HepG2 (cell line): ENCODE measurements around the gene TMEM269. TPM values are rescaled to one million over a fixed set of nuclear protein-coding genes. Genes with fewer than 3 reads are reported as not detected.

Source experiments
- ATAC-seq: fragments of 200-7000 bp; cut with Tn5 transposase; 3 replicates; pipeline ENCODE4 v1.9.1; 2020; ENCODE audit warnings: mild to moderate bottlenecking, moderate library complexity
- BruUV-seq: library from RNA; stranded (reverse); fragments of 400-500 nt; replicated peaks from 2 replicates; lab custom pipeline; 2021; lab: Mats Ljungman, UMichigan
- CTCF ChIA-PET: fragments of 300-600 bp; formaldehyde crosslinking; extraction: SDS; loops from one replicate; lab custom pipeline; 2021; ENCODE audit warnings: low total read pairs, inconsistent platforms, low intra/inter-chr PET ratio; lab: Yijun Ruan, JAX
- POLR2A ChIA-PET: fragments of 350-600 bp; sonication (Branson Sonifier 250); formaldehyde crosslinking; loops from one replicate; lab custom pipeline; 2020; ENCODE audit warnings: antibody characterized with exemption, inconsistent platforms; lab: Yijun Ruan, JAX
- DNase-seq: peaks from one replicate; pipeline ENCODE4 v3.0.0-alpha.2; 2015; ENCODE audit warnings: low spot score
- FAIRE-seq: peaks from 3 replicates; lab custom pipeline; 2011; peaks lifted over from hg19 to GRCh38; lab: Jason Lieb, UNC
- H2AFZ ChIP-seq: one replicate; pipeline ENCODE4 v1.6.1; 2011; ENCODE audit warnings: low read length, inconsistent platforms
- H3K27ac ChIP-seq: fragments of 300-600 bp; 3 replicates; pipeline ENCODE4 v1.8.0; 2011; ENCODE audit warnings: mixed run types, mild to moderate bottlenecking, mixed read lengths, low read length, inconsistent platforms; ENCODE audit not compliant: insufficient read depth; ENCODE audit errors: extremely low read length
- H3K27me3 ChIP-seq, 2 experiments: fragments of 200-600 bp in 1 of 2; 2 replicates in 1 of 2; 3 replicates in 1 of 2; pipeline versions ENCODE4 v1.6.0 to v1.8.0; 2011; ENCODE audit warnings: low read length in 2 of 2, mild to moderate bottlenecking in 2 of 2, moderate library complexity in 2 of 2, inconsistent platforms in 1 of 2; ENCODE audit not compliant: insufficient read depth in 2 of 2, control insufficient read depth in 1 of 2
- H3K36me3 ChIP-seq, 2 experiments: fragments of 200-600 bp in 1 of 2; replicated peaks in 1 of 2; 2 replicates in 1 of 2; 3 replicates in 1 of 2; pipeline versions ENCODE4 v1.5.1 to v1.8.0; 2011; ENCODE audit warnings: low read length in 2 of 2, inconsistent platforms in 1 of 2; ENCODE audit not compliant: insufficient read depth in 2 of 2, control insufficient read depth in 1 of 2
- H3K4me1 ChIP-seq: 2 replicates; pipeline ENCODE4 v1.5.1; 2012; ENCODE audit warnings: low read length, inconsistent platforms; ENCODE audit not compliant: insufficient read depth
- H3K4me2 ChIP-seq: 2 replicates; pipeline ENCODE4 v1.6.0; 2011; ENCODE audit warnings: low read depth, low read length, inconsistent platforms
- H3K4me3 ChIP-seq, 3 experiments: fragments of 200-600 bp in 1 of 3; sonication (generic), shearing (Covaris generic) in 1 of 3; replicated peaks in 1 of 3; 2 replicates each; pipeline ENCODE4 v1.5.1; 2011 to 2016; ENCODE audit warnings: low read length in 3 of 3, inconsistent platforms in 2 of 3, low read depth in 2 of 3, mild to moderate bottlenecking in 2 of 3, control low read depth in 1 of 3, mixed read lengths in 1 of 3; ENCODE audit not compliant: insufficient read depth in 1 of 3
- H3K79me2 ChIP-seq: one replicate; pipeline ENCODE4 v1.6.1; 2011; ENCODE audit warnings: low read length, inconsistent platforms; ENCODE audit not compliant: insufficient read depth
- H3K9ac ChIP-seq: 2 replicates; pipeline ENCODE4 v1.6.0; 2011; ENCODE audit warnings: mild to moderate bottlenecking, low read depth, low read length, inconsistent platforms; ENCODE audit not compliant: insufficient read depth
- H3K9me3 ChIP-seq: 2 replicates; pipeline ENCODE4 v1.5.1; 2012; ENCODE audit warnings: mild to moderate bottlenecking, low read length
- H4K20me1 ChIP-seq: 2 replicates; pipeline ENCODE4 v1.6.0; 2011; ENCODE audit warnings: inconsistent platforms, mild to moderate bottlenecking, low read length, moderate library complexity; ENCODE audit not compliant: insufficient read depth
- KAT7 ChIP-seq: IDR thresholded peaks from 2 replicates; pipeline ENCODE4 v1.6.1; 2018; ENCODE audit warnings: borderline replicate concordance, missing compliant biosample characterization
- KLF12 ChIP-seq: sonication (generic); formaldehyde crosslinking; IDR thresholded peaks from 2 replicates; pipeline ENCODE4 v1.4.0; 2020; ENCODE audit warnings: missing genetic modification reagents, borderline replicate concordance
- MAFF ChIP-seq: IDR thresholded peaks from 2 replicates; pipeline ENCODE4 v1.6.1; 2011; ENCODE audit warnings: low read depth, low read length, improper control_type of control experiment
- MAFK ChIP-seq, 2 experiments: IDR thresholded peaks in 1 of 2; conservative IDR thresholded peaks in 1 of 2; 2 replicates each; pipeline ENCODE4 v1.6.1; 2011; ENCODE audit warnings: improper control_type of control experiment in 2 of 2, low read length in 2 of 2
- NFE2 ChIP-seq: sonication (generic); formaldehyde crosslinking; IDR thresholded peaks from 2 replicates; pipeline ENCODE4 v1.4.0; 2020; ENCODE audit warnings: missing genetic modification reagents
- NFE2L2 ChIP-seq: fragments of 150-350 bp; IDR thresholded peaks from 2 replicates; pipeline ENCODE4 v1.6.1; 2014; ENCODE audit warnings: low read length
- NR0B2 ChIP-seq: sonication (generic); formaldehyde crosslinking; IDR thresholded peaks from 2 replicates; pipeline ENCODE4 v1.4.0; 2020; ENCODE audit warnings: mild to moderate bottlenecking, missing genetic modification reagents
- TBL1XR1 ChIP-seq: fragments of 150-350 bp; IDR thresholded peaks from 2 replicates; pipeline ENCODE4 v1.6.1; 2014; ENCODE audit warnings: borderline replicate concordance, low read length; ENCODE audit not compliant: partially characterized antibody
- TOE1 ChIP-seq: sonication (generic); formaldehyde crosslinking; IDR thresholded peaks from 2 replicates; pipeline ENCODE4 v1.4.0; 2020; ENCODE audit warnings: mild to moderate bottlenecking, missing genetic modification reagents
- WIZ ChIP-seq: sonication (generic); formaldehyde crosslinking; IDR thresholded peaks from 2 replicates; pipeline ENCODE4 v1.5.1; 2020; ENCODE audit warnings: mild to moderate bottlenecking, missing genetic modification reagents
- ZFP62 ChIP-seq: sonication (generic); formaldehyde crosslinking; IDR thresholded peaks from 2 replicates; pipeline ENCODE4 v1.4.0; 2020; ENCODE audit warnings: missing genetic modification reagents
- ZMYM3 ChIP-seq: sonication (generic); formaldehyde crosslinking; IDR thresholded peaks from 2 replicates; pipeline ENCODE4 v1.5.1; 2020; ENCODE audit warnings: mild to moderate bottlenecking, missing genetic modification reagents
- ZNF10 ChIP-seq: sonication (generic); formaldehyde crosslinking; IDR thresholded peaks from 2 replicates; pipeline ENCODE4 v1.4.0; 2020; ENCODE audit warnings: mild to moderate bottlenecking, low read depth, missing genetic modification reagents, borderline replicate concordance
- ZNF121 ChIP-seq: sonication (generic); formaldehyde crosslinking; IDR thresholded peaks from 2 replicates; pipeline ENCODE4 v1.5.0; 2020; ENCODE audit warnings: mild to moderate bottlenecking, missing genetic modification reagents
- ZNF143 ChIP-seq: sonication (generic); formaldehyde crosslinking; IDR thresholded peaks from 2 replicates; pipeline ENCODE4 v1.4.0; 2020; ENCODE audit warnings: missing genetic modification reagents
- ZNF382 ChIP-seq: sonication (generic); formaldehyde crosslinking; IDR thresholded peaks from 2 replicates; pipeline ENCODE4 v1.5.0; 2020; ENCODE audit warnings: missing genetic modification reagents, mild to moderate bottlenecking, borderline replicate concordance
- ZNF619 ChIP-seq: sonication (generic); formaldehyde crosslinking; IDR thresholded peaks from 2 replicates; pipeline ENCODE4 v1.4.0; 2020; ENCODE audit warnings: mild to moderate bottlenecking, missing genetic modification reagents
- ZNF7 ChIP-seq: IDR thresholded peaks from 2 replicates; pipeline ENCODE4 v1.6.1; 2016; ENCODE audit warnings: missing biosample characterization, missing genetic modification reagents
- WGBS: methylation state at CpG from one replicate; pipeline ENCODE4 v1.1.6; 2017; ENCODE audit warnings: low lambda C conversion rate; 5-methylcytosine and 5-hydroxymethylcytosine counted together
- in situ Hi-C: cut with HindIII; loops from 2 replicates; pipeline ENCODE4 v1.10.0; 2017; ENCODE audit warnings: low pct_unique_long_range_greater_than_20kb; ENCODE audit not compliant: extremely low pct_ligation_motif_present
- intact Hi-C: fragments of 100-400 bp; cut with micrococcal nuclease; formaldehyde crosslinking; loops from one replicate; pipeline ENCODE4 v1.10.0; 2022; ENCODE audit not compliant: unreplicated experiment
- polyA plus RNA-seq, 8 experiments: library from polyadenylated mRNA; depleted of rRNA in 3 of 8; stranded (reverse) in 7 of 8; unstranded in 1 of 8; fragments of >200 nt; fragmentation: Illumina TruSeq in 4 of 8; extraction: Trizol in 4 of 8; gene quantifications; 2 replicates each; pipeline versions ENCODE4 v1.2.1 to v1.2.3, GENCODE V29; 2011 to 2016; ENCODE audit warnings: low read depth in 4 of 8, missing spikeins in 1 of 8, mixed read lengths in 1 of 8; ENCODE audit not compliant: insufficient read depth in 1 of 8
- total RNA-seq, 5 experiments: library from RNA; depleted of rRNA; stranded (reverse); fragments of >200 nt; fragmentation: Illumina TruSeq; extraction: Trizol; gene quantifications; 2 replicates each; pipeline ENCODE4 v1.2.3, GENCODE V29; 2016; ENCODE audit warnings: low read depth in 1 of 5

The TMEM269 gene
- total and polyA plus RNA-seq, 2 of the 13 experiments (the other 11 are each of a cell fraction or from before 2014, with no cell fraction given): 0.15 to 0.21 TPM

- WGBS: 95% methylated on average over 2 of the region's 2 CpGs
- Histone ChIP-seq H3K27ac (no peak overlapping the region), H3K4me3 (no peak overlapping the region), H2AFZ (no peak overlapping the region), H4K20me1 (no peaks in the 10 kb centered on the region), H3K4me2 (no peak overlapping the region), H3K27me3 (no peaks in the 10 kb centered on the region; a peak in 1 of 5 replicates), H3K9ac (no peak overlapping the region), H3K79me2 (no peaks in the 10 kb centered on the region), H3K4me1 (peaks cover 38% of the 10 kb centered on the region), H3K9me3 (no peaks in the 10 kb centered on the region), H3K36me3 (no peaks in the 10 kb centered on the region)
- FAIRE-seq: no peak
- no peak for DNase-seq
- in situ Hi-C loops (no loop called here), intact Hi-C loops (no loop called here)
- TF ChIP-seq NR0B2 (CRISPR knock-in tag) (no peak), KAT7 (no peak), ZNF143 (CRISPR knock-in tag) (no peak), ZMYM3 (CRISPR knock-in tag) (no peak), WIZ (CRISPR knock-in tag) (no peak), ZNF121 (CRISPR knock-in tag) (peak; percentile 43), ZFP62 (CRISPR knock-in tag) (no peak), KLF12 (CRISPR knock-in tag) (no peak)
- CTCF ChIA-PET: no interaction called here
- ATAC-seq: no peak
- BruUV-seq: no TSS peak
- POLR2A ChIA-PET: interaction anchor here (1.7 kb wide), 1 partner anchor 25 kb away, joined by 8 read pairs; the partner anchor contains the start of gene ZNF691
Observed at GRCh38 chr1:42821690-42822089, 36.9 kb downstream of the TMEM269 start.

GRCh38 chr1:42822800-42823392 is 38.1 kb downstream of the TMEM269 start:
- WGBS: 82% methylated on average over 2 of the region's 2 CpGs
- POLR2A ChIA-PET: interaction anchor here (1.7 kb wide), 1 partner anchor 23 kb away, joined by 8 read pairs; the partner anchor contains the start of gene ZNF691

More at GRCh38 chr1:42822800-42823392, 38.1 kb downstream of the TMEM269 start:
- intact Hi-C loops: no loop called here
- no peak for FAIRE-seq
- no peak overlapping the region for H3K4me3 ChIP-seq
- H3K79me2 ChIP-seq: no peaks in the 10 kb centered on the region
- TF ChIP-seq NFE2 (CRISPR knock-in tag): peak; percentile 52; the same call in 1 of the 2 replicates
- peak; percentile 91 to 92 for TF ChIP-seq MAFK (conservative IDR thresholded peaks at IDR 0.05 in 1 of 2, IDR thresholded peaks at IDR 0.05 in 1 of 2; ENCODE audit: low read length in 2 of 2)
- no peak for TF ChIP-seq ZNF10 (CRISPR knock-in tag)
- peak; percentile 97 for TF ChIP-seq NFE2L2
- no peak for TF ChIP-seq ZNF382
- TF ChIP-seq ZNF7 (CRISPR knock-in tag): peak; percentile 62; the same call in 1 of the 2 replicates
- peak; percentile 88 for TF ChIP-seq MAFF
- TF ChIP-seq TOE1 (CRISPR knock-in tag): no peak
- no peak for TF ChIP-seq ZNF619
- TF ChIP-seq TBL1XR1: no peak
- TF ChIP-seq, all 625 proteins: peak for 5
- Histone ChIP-seq H3K4me2 (no peak overlapping the region), H3K27me3 (no peaks in the 10 kb centered on the region), H3K4me1 (peaks cover 32% of the 10 kb centered on the region), H2AFZ (no peak overlapping the region), H3K36me3 (no peaks in the 10 kb centered on the region), H3K9me3 (no peaks in the 10 kb centered on the region), H4K20me1 (no peaks in the 10 kb centered on the region), H3K27ac (peak overlapping the region; percentile 2), H3K9ac (no peak overlapping the region)
- BruUV-seq: no TSS peak
- DNase-seq: no peak
- in situ Hi-C loops: no loop called here
- ATAC-seq: no peak
- CTCF ChIA-PET: no interaction called here
